OCI-LY3 (cell line): ENCODE data around the gene MYOD1.

ENCODE experiments used
- H2AFZ ChIP-seq: fragments of 200-600, 300-600 bp; shearing (Covaris generic); 2 replicates; pipeline ENCODE4 v1.6.0; 2014; ENCODE audit warnings: antibody characterized with exemption, low read depth, low read length
- H3K27ac ChIP-seq: fragments of 200-600, 300-600 bp; sonication (generic); 2 replicates; pipeline ENCODE4 v1.5.1; 2014; ENCODE audit warnings: mild to moderate bottlenecking, low read length, moderate library complexity, mixed read lengths
- H3K27me3 ChIP-seq: fragments of 200-600, 300-600 bp; sonication (generic); 2 replicates; pipeline ENCODE4 v1.6.1; 2014; ENCODE audit warnings: low read depth, low read length, mixed read lengths
- H3K36me3 ChIP-seq: fragments of 200-600, 300-600 bp; sonication (generic); replicated peaks from 2 replicates; pipeline ENCODE3; 2014; ENCODE audit warnings: low read depth, low read length, mixed read lengths
- H3K4me1 ChIP-seq: fragments of 300-600, 200-600 bp; sonication (generic); 2 replicates; pipeline ENCODE4 v1.6.1; 2014; ENCODE audit warnings: low read length, mixed read lengths
- H3K4me2 ChIP-seq: fragments of 200-600, 300-600 bp; sonication (generic); 2 replicates; pipeline ENCODE4 v1.6.1; 2014; ENCODE audit warnings: low read length, mixed read lengths
- H3K4me3 ChIP-seq: fragments of 300-600, 200-600 bp; sonication (generic); 2 replicates; pipeline ENCODE4 v1.5.1; 2014; ENCODE audit warnings: antibody characterized with exemption, mild to moderate bottlenecking, low read length, moderate library complexity
- H3K79me2 ChIP-seq: fragments of 300-600, 200-600 bp; shearing (Covaris generic); 2 replicates; pipeline ENCODE4 v1.6.1; 2014; ENCODE audit warnings: mild to moderate bottlenecking, low read length, mixed read lengths
- H3K9ac ChIP-seq: fragments of 300-600, 200-600 bp; shearing (Covaris generic); 2 replicates; pipeline ENCODE4 v1.6.0; 2014; ENCODE audit warnings: mild to moderate bottlenecking, low read length, moderate library complexity
- H3K9me3 ChIP-seq: fragments of 200-600, 300-600 bp; shearing (Covaris generic); 2 replicates; pipeline ENCODE4 v1.6.1; 2014; ENCODE audit warnings: low read length, mixed read lengths; ENCODE audit not compliant: insufficient read depth
- H4K20me1 ChIP-seq: fragments of 200-600, 300-600 bp; sonication (generic); 2 replicates; pipeline ENCODE4 v1.6.1; 2016; ENCODE audit warnings: low read length, mixed read lengths; ENCODE audit not compliant: insufficient read depth
- CTCF ChIP-seq: fragments of 200-600, 300-600 bp; sonication (generic); IDR thresholded peaks from 2 replicates; pipeline ENCODE4 v1.5.1; 2014; ENCODE audit warnings: antibody characterized with exemption, low read length, low read depth
- EZH2phosphoT487 ChIP-seq: fragments of 200-600 bp; shearing (Covaris generic); IDR thresholded peaks from 2 replicates; pipeline ENCODE4 v1.6.1; 2018; ENCODE audit warnings: antibody characterized with exemption, mixed run types, low read depth

MYOD1 gene

GRCh38 chr11:17740649-17741235 lies 21.4 kb downstream of the MYOD1 start:
- H3K27ac ChIP-seq: no peak overlapping the region
- H3K4me3 ChIP-seq: no peak overlapping the region
- H3K27me3 ChIP-seq: no peaks in the 10 kb centered on the region
- no peak overlapping the region for H3K4me2 ChIP-seq
- TF ChIP-seq CTCF (no peak), EZH2phosphoT487 (no peak)
- no peak overlapping the region for H3K9ac ChIP-seq
- no peaks in the 10 kb centered on the region for H3K36me3 ChIP-seq
- H3K4me1 ChIP-seq: no peaks in the 10 kb centered on the region
- H2AFZ ChIP-seq: no peak overlapping the region
- H3K79me2 ChIP-seq: no peaks in the 10 kb centered on the region
- no peaks in the 10 kb centered on the region for H4K20me1 ChIP-seq
- no peaks in the 10 kb centered on the region for H3K9me3 ChIP-seq

GRCh38 chr11:17741487-17741886 lies 22.1 kb downstream of the MYOD1 start:
- no peaks in the 10 kb centered on the region for H4K20me1 ChIP-seq
- H3K4me2 ChIP-seq: no peak overlapping the region
- TF ChIP-seq CTCF (no peak), EZH2phosphoT487 (no peak)
- H3K27me3 ChIP-seq: no peaks in the 10 kb centered on the region
- no peak overlapping the region for H3K27ac ChIP-seq
- H2AFZ ChIP-seq: no peak overlapping the region
- H3K9me3 ChIP-seq: no peaks in the 10 kb centered on the region
- no peaks in the 10 kb centered on the region for H3K36me3 ChIP-seq
- H3K9ac ChIP-seq: no peak overlapping the region
- H3K79me2 ChIP-seq: no peaks in the 10 kb centered on the region
- no peaks in the 10 kb centered on the region for H3K4me1 ChIP-seq
- no peak overlapping the region for H3K4me3 ChIP-seq

DNA sequence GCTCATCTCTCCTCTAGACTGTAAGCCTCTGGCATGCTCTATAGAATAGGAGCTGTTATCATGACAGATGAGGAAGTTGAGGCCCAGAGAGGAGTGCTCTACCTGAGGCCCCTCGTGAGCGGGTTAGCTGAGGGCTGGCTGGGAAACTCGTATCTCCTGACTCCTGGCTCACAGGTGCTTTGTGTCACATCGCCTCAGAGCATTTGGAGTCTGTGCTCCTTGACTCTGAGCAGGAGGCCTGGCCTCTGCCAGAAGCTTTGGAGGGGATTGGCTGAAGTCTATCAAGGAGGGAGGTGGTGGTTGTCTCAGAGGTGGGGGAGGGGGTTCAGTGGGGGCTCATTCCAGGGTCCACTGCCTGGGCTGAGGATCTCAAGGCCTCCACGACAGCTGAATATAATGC lies 22.6 kb downstream of the MYOD1 start:
- no peaks in the 10 kb centered on the region for H3K36me3 ChIP-seq
- TF ChIP-seq CTCF (no peak), EZH2phosphoT487 (no peak)

GRCh38 chr11:17743026-17743807 lies 23.8 kb downstream of the MYOD1 start:
- no peak overlapping the region for H3K27ac ChIP-seq
- no peak overlapping the region for H3K4me2 ChIP-seq
- TF ChIP-seq CTCF (no peak), EZH2phosphoT487 (no peak)
- H3K4me1 ChIP-seq: no peaks in the 10 kb centered on the region
- no peaks in the 10 kb centered on the region for H3K79me2 ChIP-seq
- H3K9ac ChIP-seq: no peak overlapping the region
- H4K20me1 ChIP-seq: no peaks in the 10 kb centered on the region
- no peaks in the 10 kb centered on the region for H3K9me3 ChIP-seq
- H3K4me3 ChIP-seq: no peak overlapping the region
- no peaks in the 10 kb centered on the region for H3K36me3 ChIP-seq
- H3K27me3 ChIP-seq: no peaks in the 10 kb centered on the region
- H2AFZ ChIP-seq: no peak overlapping the region

More for the DNA sequence above, 22.6 kb downstream of the MYOD1 start:
- Histone ChIP-seq H3K79me2 (no peaks in the 10 kb centered on the region), H3K4me1 (no peaks in the 10 kb centered on the region), H3K27ac (no peak overlapping the region), H3K9me3 (no peaks in the 10 kb centered on the region), H3K9ac (no peak overlapping the region), H4K20me1 (no peaks in the 10 kb centered on the region), H3K4me3 (no peak overlapping the region), H2AFZ (no peak overlapping the region), H3K27me3 (no peaks in the 10 kb centered on the region), H3K4me2 (no peak overlapping the region)
